Measurements from ENCODE around the gene IMMP2L.

Gene IMMP2L

DNA sequence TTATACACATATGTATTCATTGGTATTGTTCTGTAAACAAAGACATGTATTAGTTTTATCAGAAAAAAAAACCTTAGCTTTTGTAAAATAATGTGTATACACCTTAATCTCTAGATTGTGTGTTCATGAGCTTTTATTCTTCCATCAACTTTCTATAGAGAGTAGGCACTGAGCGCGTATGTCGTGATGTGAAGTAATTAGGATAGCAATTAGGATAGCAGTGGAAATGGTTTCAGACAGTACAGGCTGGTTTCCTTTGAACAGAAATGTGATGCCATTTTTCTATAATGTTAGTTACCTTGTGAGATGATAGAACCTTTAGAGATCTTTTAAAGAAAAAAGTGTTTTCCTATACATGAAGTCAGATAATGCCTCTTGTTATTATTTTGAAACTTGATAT lies 709.0 kb downstream of the IMMP2L start:
- no peaks in the 10 kb centered on the region for H3K4me1 ChIP-seq (ENCODE audit: insufficient read depth, low read length)
- no peak for TF ChIP-seq EZH2 (IDR thresholded peaks at IDR 0.05; ENCODE audit: borderline replicate concordance, low read depth, low read length, severe bottlenecking)
- TF ChIP-seq, protein P1, sequence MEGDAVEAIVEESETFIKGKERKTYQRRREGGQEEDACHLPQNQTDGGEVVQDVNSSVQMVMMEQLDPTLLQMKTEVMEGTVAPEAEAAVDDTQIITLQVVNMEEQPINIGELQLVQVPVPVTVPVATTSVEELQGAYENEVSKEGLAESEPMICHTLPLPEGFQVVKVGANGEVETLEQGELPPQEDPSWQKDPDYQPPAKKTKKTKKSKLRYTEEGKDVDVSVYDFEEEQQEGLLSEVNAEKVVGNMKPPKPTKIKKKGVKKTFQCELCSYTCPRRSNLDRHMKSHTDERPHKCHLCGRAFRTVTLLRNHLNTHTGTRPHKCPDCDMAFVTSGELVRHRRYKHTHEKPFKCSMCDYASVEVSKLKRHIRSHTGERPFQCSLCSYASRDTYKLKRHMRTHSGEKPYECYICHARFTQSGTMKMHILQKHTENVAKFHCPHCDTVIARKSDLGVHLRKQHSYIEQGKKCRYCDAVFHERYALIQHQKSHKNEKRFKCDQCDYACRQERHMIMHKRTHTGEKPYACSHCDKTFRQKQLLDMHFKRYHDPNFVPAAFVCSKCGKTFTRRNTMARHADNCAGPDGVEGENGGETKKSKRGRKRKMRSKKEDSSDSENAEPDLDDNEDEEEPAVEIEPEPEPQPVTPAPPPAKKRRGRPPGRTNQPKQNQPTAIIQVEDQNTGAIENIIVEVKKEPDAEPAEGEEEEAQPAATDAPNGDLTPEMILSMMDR (IDR thresholded peaks at IDR 0.05; ENCODE audit: borderline replicate concordance, extremely low read depth, low read length, poor library complexity, severe bottlenecking) = no peak
- DNase-seq (no peak), ATAC-seq (ENCODE audit: insufficient read depth, low read depth) (no peak)
- H3K36me3 ChIP-seq (ENCODE audit: insufficient read depth, low read length) = no peaks in the 10 kb centered on the region
- no peak overlapping the region for H3K4me2 ChIP-seq (ENCODE audit: insufficient read depth, low read length)
- no peak overlapping the region for H2AFZ ChIP-seq (ENCODE audit: low read depth, low read length)
- H3K9ac ChIP-seq (ENCODE audit: low read depth, low read length) = no peak overlapping the region
- no peaks in the 10 kb centered on the region for H3K27me3 ChIP-seq (ENCODE audit: insufficient read depth, low read length, poor library complexity)
- no peaks in the 10 kb centered on the region for H4K20me1 ChIP-seq (ENCODE audit: insufficient read depth, low read length)
- H3K4me3 ChIP-seq (ENCODE audit: low read depth in 1 of 2, low read length in 2 of 2) = no peak overlapping the region
- no peaks in the 10 kb centered on the region for H3K79me2 ChIP-seq (ENCODE audit: insufficient read depth, low read length)
- no peak overlapping the region for H3K27ac ChIP-seq (ENCODE audit: low read length)
- H3K9me3 ChIP-seq (ENCODE audit: insufficient read depth, low read length, severe bottlenecking) = no peaks in the 10 kb centered on the region

DNA sequence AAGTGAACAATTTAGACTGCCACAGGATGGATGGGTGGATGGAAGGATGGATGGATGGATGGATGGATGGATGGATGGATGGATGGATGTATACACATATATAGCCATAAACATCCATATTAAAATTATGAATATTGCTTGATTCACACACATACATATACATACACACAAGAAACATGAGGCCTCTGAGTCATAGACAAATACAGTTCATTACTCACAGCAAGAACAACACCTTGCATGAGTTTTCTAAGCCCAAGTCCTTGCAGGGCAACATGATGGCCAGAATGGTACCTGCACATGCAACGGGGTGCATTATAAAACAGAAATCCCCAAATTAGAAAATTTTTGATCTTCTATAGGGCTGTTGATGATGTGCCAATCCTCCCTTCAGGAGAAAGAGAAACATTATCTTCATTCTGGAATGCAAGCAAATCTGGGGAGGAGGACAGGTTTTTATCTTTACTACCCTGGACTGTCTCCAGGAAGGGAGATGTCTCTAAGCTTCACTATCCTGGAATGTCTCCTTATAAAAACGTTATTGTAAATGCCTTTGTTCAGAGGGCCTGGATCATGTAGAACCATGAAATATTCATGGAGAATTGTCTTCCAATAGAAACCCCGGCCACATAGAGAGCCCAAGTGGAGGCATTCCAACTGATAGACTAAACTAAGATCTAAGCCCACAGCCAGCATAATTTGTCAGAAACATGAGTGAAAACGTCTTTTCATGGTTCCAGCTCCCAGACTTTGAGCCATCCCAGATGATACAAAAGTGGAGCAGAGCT lies 709.9 kb downstream of the IMMP2L start:
- Histone ChIP-seq H3K36me3 (ENCODE audit: insufficient read depth, low read length) (no peaks in the 10 kb centered on the region), H3K4me2 (ENCODE audit: insufficient read depth, low read length) (no peak overlapping the region), H3K9me3 (ENCODE audit: insufficient read depth, low read length, severe bottlenecking) (no peaks in the 10 kb centered on the region), H3K9ac (ENCODE audit: low read depth, low read length) (no peak overlapping the region), H3K4me1 (ENCODE audit: insufficient read depth, low read length) (no peaks in the 10 kb centered on the region), H2AFZ (ENCODE audit: low read depth, low read length) (no peak overlapping the region), H4K20me1 (ENCODE audit: insufficient read depth, low read length) (no peaks in the 10 kb centered on the region), H3K27me3 (ENCODE audit: insufficient read depth, low read length, poor library complexity) (no peaks in the 10 kb centered on the region), H3K79me2 (ENCODE audit: insufficient read depth, low read length) (no peaks in the 10 kb centered on the region), H3K4me3 (ENCODE audit: low read depth in 1 of 2, low read length in 2 of 2) (no peak overlapping the region), H3K27ac (ENCODE audit: low read length) (no peak overlapping the region)
- DNase-seq (no peak), ATAC-seq (ENCODE audit: insufficient read depth, low read depth) (no peak)
- TF ChIP-seq, protein P1 (IDR thresholded peaks at IDR 0.05; ENCODE audit: borderline replicate concordance, extremely low read depth, low read length, poor library complexity, severe bottlenecking) = no peak
- TF ChIP-seq EZH2 (IDR thresholded peaks at IDR 0.05; ENCODE audit: borderline replicate concordance, low read depth, low read length, severe bottlenecking) = no peak

DNA sequence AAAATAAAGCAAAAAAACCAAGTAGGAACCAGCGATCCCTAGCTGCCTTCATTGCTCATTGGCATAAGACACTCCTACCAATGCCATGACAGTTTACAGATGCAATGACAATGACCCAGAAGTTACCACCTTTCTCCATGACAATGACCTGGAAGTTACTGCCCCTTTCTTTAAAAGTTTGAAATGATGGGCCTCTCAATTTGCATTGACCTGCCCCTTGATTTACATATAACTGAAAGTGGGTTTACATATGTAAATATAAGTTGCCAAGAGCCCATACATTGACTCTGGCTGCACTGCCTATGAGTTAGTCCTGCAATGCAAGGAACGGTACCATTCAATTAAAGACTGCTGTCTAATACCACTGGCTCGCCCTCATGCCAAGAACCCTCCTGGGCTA lies 712.1 kb downstream of the IMMP2L start:
- ATAC-seq (ENCODE audit: insufficient read depth, low read depth) = no peak
- no peaks in the 10 kb centered on the region for H3K9me3 ChIP-seq (ENCODE audit: insufficient read depth, low read length, severe bottlenecking)
- no peak overlapping the region for H2AFZ ChIP-seq (ENCODE audit: low read depth, low read length)

More for the DNA sequence above, 712.1 kb downstream of the IMMP2L start:
- TF ChIP-seq EZH2 (IDR thresholded peaks at IDR 0.05; ENCODE audit: borderline replicate concordance, low read depth, low read length, severe bottlenecking) = no peak
- TF ChIP-seq, protein P1 (IDR thresholded peaks at IDR 0.05; ENCODE audit: borderline replicate concordance, extremely low read depth, low read length, poor library complexity, severe bottlenecking) = no peak
- Histone ChIP-seq H3K4me1 (ENCODE audit: insufficient read depth, low read length) (no peaks in the 10 kb centered on the region), H3K9ac (ENCODE audit: low read depth, low read length) (no peak overlapping the region), H3K27ac (ENCODE audit: low read length) (no peak overlapping the region), H3K27me3 (ENCODE audit: insufficient read depth, low read length, poor library complexity) (no peaks in the 10 kb centered on the region), H4K20me1 (ENCODE audit: insufficient read depth, low read length) (no peaks in the 10 kb centered on the region), H3K79me2 (ENCODE audit: insufficient read depth, low read length) (no peaks in the 10 kb centered on the region), H3K4me3 (ENCODE audit: low read depth in 1 of 2, low read length in 2 of 2) (no peak overlapping the region), H3K4me2 (ENCODE audit: insufficient read depth, low read length) (no peak overlapping the region), H3K36me3 (ENCODE audit: insufficient read depth, low read length) (no peaks in the 10 kb centered on the region)
- no peak for DNase-seq
